HEK293T (cell line): ENCODE results near the gene LINC01488.

ENCODE experiments used
- CTCF ChIA-PET: fragments of 350-600 bp; formaldehyde crosslinking; extraction: SDS; loops from one replicate; lab custom pipeline; 2021; ENCODE audit warnings: antibody characterized with exemption, inconsistent platforms; lab: Yijun Ruan, JAX
- POLR2A ChIA-PET: fragments of 350-600 bp; formaldehyde crosslinking; extraction: SDS; loops from one replicate; lab custom pipeline; 2020; ENCODE audit warnings: antibody characterized with exemption, inconsistent platforms; lab: Yijun Ruan, JAX
- DNase-seq: peaks from one replicate; pipeline ENCODE4 v3.0.0; 2012; ENCODE audit warnings: mixed read lengths; ENCODE audit errors: extremely low spot score
- ARNT ChIP-seq: fragments of 450-650 bp; IDR thresholded peaks from 2 replicates; pipeline ENCODE4 v1.6.1; 2017; ENCODE audit warnings: mild to moderate bottlenecking
- BHLHE40 ChIP-seq: fragments of 450-650 bp; IDR thresholded peaks from 2 replicates; pipeline ENCODE4 v1.6.1; 2016; ENCODE audit warnings: mild to moderate bottlenecking, moderate library complexity, borderline replicate concordance
- CTBP1 ChIP-seq: fragments of 450-650 bp; IDR thresholded peaks from 2 replicates; pipeline ENCODE4 v1.6.1; 2016; ENCODE audit warnings: borderline replicate concordance
- ELF4 ChIP-seq: fragments of 450-650 bp; IDR thresholded peaks from 2 replicates; pipeline ENCODE4 v1.6.1; 2017; ENCODE audit warnings: antibody characterized with exemption
- FOXA1 ChIP-seq: fragments of 450-650 bp; IDR thresholded peaks from 2 replicates; pipeline ENCODE4 v1.6.1; 2016; ENCODE audit warnings: mild to moderate bottlenecking
- FOXK2 ChIP-seq: fragments of 450-650 bp; IDR thresholded peaks from 2 replicates; pipeline ENCODE4 v1.6.1; 2016; ENCODE audit warnings: mild to moderate bottlenecking
- FOXM1 ChIP-seq: fragments of 450-650 bp; IDR thresholded peaks from 2 replicates; pipeline ENCODE4 v1.6.1; 2017; ENCODE audit warnings: mild to moderate bottlenecking, borderline replicate concordance
- HDGF ChIP-seq: fragments of 450-650 bp; IDR thresholded peaks from 2 replicates; pipeline ENCODE4 v1.6.1; 2017; ENCODE audit warnings: antibody characterized with exemption, borderline replicate concordance
- L3MBTL2 ChIP-seq: fragments of 450-650 bp; conservative IDR thresholded peaks from 2 replicates; pipeline ENCODE4 v1.6.1; 2016; ENCODE audit warnings: mild to moderate bottlenecking
- LEF1 ChIP-seq: fragments of 450-650 bp; IDR thresholded peaks from 2 replicates; pipeline ENCODE4 v1.6.1; 2017; ENCODE audit warnings: mild to moderate bottlenecking, borderline replicate concordance
- NFRKB ChIP-seq: fragments of 450-650 bp; IDR thresholded peaks from 2 replicates; pipeline ENCODE4 v1.6.1; 2016; ENCODE audit warnings: mild to moderate bottlenecking, moderate library complexity
- SP1 ChIP-seq: fragments of 450-650 bp; IDR thresholded peaks from 2 replicates; pipeline ENCODE4 v1.6.1; 2017
- SUZ12 ChIP-seq: fragments of 450-650 bp; IDR thresholded peaks from 2 replicates; pipeline ENCODE4 v1.6.1; 2016; ENCODE audit warnings: mild to moderate bottlenecking
- TARDBP ChIP-seq: fragments of 450-650 bp; IDR thresholded peaks from 2 replicates; pipeline ENCODE4 v1.6.1; 2016
- ZNF384 ChIP-seq: fragments of 450-650 bp; IDR thresholded peaks from 2 replicates; pipeline ENCODE4 v1.6.1; 2016
- TF ChIP-seq, protein P1 (sequence below): fragments of 450-650 bp; IDR thresholded peaks from 2 replicates; pipeline ENCODE4 v1.6.1; 2016

LINC01488 gene

DNA sequence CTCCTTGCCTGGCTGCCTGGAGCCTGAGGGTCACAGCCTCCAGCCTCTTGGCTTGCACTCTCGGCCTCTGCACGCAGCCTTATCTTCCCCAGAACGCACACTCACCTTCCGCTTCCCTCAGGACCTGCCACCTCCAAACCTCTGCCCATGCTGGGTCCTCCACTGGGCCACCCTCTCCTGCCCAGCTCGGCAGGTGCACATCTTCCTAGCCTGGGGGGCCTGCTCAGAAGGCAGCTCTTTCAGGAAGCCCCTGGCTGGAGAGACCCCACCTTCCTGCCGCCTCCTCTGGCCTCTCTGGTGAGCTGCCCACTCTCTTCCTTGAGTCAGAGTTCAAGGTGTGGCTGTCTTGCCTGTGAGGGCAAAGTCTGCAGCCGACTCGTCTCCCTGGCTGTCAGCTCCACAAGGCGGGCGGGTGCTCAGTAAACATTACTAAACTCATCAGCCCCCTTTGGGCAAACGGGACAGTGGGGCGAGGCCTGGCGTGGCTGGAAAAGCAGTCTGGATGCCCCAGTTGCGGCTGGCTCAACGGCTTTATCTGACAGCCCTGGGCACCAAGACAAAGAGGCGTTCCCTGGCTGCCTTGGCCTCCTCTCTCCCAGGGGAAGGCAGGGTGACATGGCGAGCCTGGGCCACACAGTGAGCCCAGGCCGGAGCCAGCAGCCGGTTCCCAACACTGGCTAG is 1.7 kb upstream of the LINC01488 start:
- ChIA-PET POLR2A (no interaction called here), CTCF (no interaction called here)
- TF ChIP-seq ARNT = no peak
- TF ChIP-seq FOXA1 = no peak
- no peak for TF ChIP-seq FOXM1
- TF ChIP-seq ELF4 = no peak
- no peak for TF ChIP-seq ZNF384
- TF ChIP-seq, protein P1, sequence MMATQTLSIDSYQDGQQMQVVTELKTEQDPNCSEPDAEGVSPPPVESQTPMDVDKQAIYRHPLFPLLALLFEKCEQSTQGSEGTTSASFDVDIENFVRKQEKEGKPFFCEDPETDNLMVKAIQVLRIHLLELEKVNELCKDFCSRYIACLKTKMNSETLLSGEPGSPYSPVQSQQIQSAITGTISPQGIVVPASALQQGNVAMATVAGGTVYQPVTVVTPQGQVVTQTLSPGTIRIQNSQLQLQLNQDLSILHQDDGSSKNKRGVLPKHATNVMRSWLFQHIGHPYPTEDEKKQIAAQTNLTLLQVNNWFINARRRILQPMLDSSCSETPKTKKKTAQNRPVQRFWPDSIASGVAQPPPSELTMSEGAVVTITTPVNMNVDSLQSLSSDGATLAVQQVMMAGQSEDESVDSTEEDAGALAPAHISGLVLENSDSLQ = no peak
- TF ChIP-seq BHLHE40 = no peak
- no peak for TF ChIP-seq L3MBTL2
- TF ChIP-seq NFRKB = no peak
- TF ChIP-seq LEF1 = no peak
- no peak for TF ChIP-seq HDGF
- no peak for TF ChIP-seq FOXK2
- TF ChIP-seq SP1 = no peak
- no peak for DNase-seq

DNA sequence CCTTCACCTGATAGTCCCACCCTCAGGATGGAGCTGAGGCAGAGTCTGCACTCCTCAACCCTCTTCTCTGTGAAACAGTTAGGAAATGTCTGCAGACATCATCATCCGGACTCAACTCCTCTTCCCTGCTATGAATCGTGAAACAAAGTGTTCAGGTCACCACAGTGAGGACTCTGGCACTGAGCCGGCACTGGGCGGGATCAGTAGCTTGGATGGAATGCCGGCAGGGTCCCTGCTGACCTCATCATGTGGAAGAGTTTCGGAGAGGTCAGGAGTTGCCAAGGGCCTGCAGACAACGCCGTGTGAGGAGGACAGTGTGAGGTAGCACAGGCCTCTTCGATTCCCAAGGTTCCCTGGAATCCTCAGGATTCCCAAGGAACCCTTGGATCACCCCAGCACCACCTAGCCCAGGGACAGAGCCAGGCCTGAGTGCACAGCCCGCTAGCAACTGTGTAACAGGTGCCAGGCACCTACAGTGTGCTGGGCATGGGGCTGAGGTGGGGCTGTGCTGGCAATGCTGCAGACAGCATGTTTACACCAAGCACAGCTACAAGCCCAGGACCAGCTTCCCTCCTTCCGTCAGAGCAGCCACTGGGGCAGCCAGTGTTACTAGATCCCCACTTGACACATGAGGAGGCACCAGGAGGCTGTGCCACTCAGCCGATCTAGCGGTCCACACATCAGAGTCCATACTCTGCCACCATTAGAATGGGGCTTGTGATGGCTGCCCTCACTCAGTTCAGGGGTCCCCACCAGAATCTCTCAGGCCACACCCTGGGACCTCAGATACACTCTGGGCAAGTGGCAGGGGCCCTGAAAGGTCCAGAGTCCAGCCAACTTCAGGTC is 693 bp upstream of the LINC01488 start:
- TF ChIP-seq FOXK2 (no peak), LEF1 (no peak), ELF4 (no peak), FOXA1 (no peak), TARDBP (no peak), SUZ12 (no peak), CTBP1 (no peak), ARNT (no peak), SP1 (no peak), HDGF (no peak)
- TF ChIP-seq, protein P1 = no peak
- POLR2A ChIA-PET = no interaction called here
- CTCF ChIA-PET = no interaction called here
- no peak for DNase-seq

DNA sequence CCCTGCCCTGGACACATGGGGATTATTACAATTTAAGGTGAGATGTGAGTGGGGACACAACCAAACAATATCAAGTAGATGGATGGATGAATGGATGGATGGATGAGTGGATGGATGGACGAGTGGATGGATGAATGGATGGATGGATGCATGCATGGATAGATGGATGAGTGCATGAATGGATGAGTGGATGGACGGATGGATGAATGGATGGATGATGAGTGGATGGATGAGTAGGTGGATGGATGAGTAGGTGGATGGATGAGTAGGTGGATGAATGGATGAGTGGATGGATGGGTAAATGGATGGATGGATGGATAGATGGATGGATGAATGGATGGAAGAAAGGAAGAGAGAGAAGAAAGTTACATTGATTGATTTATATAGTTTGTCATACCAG is 859 bp downstream of the LINC01488 start:
- CTCF ChIA-PET = no interaction called here
- TF ChIP-seq FOXA1 (no peak), FOXK2 (no peak), ZNF384 (no peak), ELF4 (no peak), SP1 (no peak), HDGF (no peak), BHLHE40 (no peak), LEF1 (no peak), NFRKB (no peak), SUZ12 (no peak), FOXM1 (no peak)
- POLR2A ChIA-PET = no interaction called here
- DNase-seq = no peak

DNA sequence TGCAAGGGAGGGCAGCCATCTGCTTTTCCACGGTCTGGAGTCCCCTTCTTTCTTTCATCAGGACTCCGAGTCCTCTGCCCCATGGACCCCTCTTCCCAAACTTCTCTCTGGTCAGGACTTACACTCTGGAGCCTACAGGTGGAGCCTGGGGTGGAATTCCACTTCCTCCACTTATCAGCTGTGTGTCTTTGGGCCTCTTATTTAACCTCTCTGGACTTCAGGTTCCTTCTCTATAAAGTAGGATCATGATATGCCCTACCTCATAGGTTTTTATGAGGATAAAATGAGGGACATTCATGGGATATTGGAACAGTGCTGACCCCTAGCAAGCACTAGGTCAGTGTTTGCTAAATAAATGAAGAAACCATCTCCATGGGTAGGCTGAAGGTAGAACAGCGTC is 1.7 kb downstream of the LINC01488 start:
- ChIA-PET POLR2A (no interaction called here), CTCF (no interaction called here)
- TF ChIP-seq, protein P1 = no peak
- TF ChIP-seq ELF4 (no peak), FOXK2 (no peak), SUZ12 (no peak), LEF1 (no peak), BHLHE40 (no peak), NFRKB (no peak), TARDBP (no peak), SP1 (no peak), FOXM1 (no peak), L3MBTL2 (no peak), FOXA1 (no peak), CTBP1 (no peak), ZNF384 (no peak), HDGF (no peak), ARNT (no peak)
- no peak for DNase-seq

DNA sequence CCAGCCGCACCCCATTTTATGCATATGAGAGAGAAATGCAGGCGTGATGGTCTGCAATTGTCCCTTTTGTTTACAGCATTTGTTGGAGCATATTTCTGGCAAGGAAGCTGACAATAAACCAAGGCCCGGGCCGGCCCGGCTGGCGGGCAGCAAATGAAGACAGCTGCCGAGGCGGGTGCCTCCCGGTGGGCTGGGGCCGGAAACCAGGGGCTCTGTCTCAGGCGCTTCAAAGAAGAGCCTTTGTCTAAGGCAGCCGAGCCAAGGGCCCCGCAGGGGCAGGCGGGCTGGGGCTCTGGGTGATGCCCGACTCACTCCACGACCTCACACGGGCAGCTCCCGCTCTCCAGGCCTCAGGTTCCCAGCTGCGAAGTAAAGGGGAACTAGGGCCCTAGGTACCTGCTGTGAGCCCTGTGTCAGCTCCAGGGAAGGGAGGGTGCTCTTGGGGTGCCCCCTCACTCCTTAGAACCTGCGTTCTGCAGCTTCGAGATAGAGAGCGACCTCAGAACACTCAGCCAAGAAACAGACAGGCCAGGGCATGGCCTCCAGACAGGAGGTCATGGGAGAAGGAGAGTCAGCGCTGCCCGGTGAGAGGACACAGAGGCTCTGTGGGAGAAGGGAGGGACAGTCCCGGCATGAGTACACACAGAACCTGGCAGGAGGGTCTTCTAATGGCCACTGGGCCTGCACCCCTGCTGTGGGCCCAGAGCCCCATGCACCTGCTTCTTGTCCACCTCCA is 2.4 kb downstream of the LINC01488 start:
- DNase-seq = no peak
- ChIA-PET CTCF (no interaction called here), POLR2A (no interaction called here)
- TF ChIP-seq ELF4 = no peak
- TF ChIP-seq FOXA1 = no peak
- TF ChIP-seq, protein P1 = no peak
- no peak for TF ChIP-seq TARDBP
- TF ChIP-seq BHLHE40 = no peak
- no peak for TF ChIP-seq FOXM1
- no peak for TF ChIP-seq SUZ12
- no peak for TF ChIP-seq ARNT
- TF ChIP-seq SP1 = no peak
- no peak for TF ChIP-seq CTBP1
- TF ChIP-seq FOXK2 = no peak
- TF ChIP-seq NFRKB = no peak
- no peak for TF ChIP-seq LEF1
- TF ChIP-seq HDGF = no peak
- TF ChIP-seq ZNF384 = no peak
- TF ChIP-seq L3MBTL2 = no peak
